SU-DHL-6 (cell line): Measurements from ENCODE around the gene RAP1GDS1.

Source experiments
- H2AFZ ChIP-seq: fragments of 200-600 bp; sonication (generic); 2 replicates; pipeline ENCODE4 v1.6.1; 2014; ENCODE audit warnings: low read depth, mild to moderate bottlenecking, moderate library complexity, mixed read lengths, antibody characterized with exemption, low read length; ENCODE audit not compliant: severe bottlenecking
- H3F3A ChIP-seq: fragments of 200-600 bp; shearing (Covaris generic); 2 replicates; pipeline ENCODE4 v1.6.0; 2016; ENCODE audit warnings: antibody characterized with exemption, mild to moderate bottlenecking; ENCODE audit not compliant: insufficient read depth
- H3K27ac ChIP-seq: fragments of 200-600 bp; sonication (generic); 2 replicates; pipeline ENCODE4 v1.5.1; 2016; ENCODE audit warnings: low read depth, mild to moderate bottlenecking, low read length, moderate library complexity, mixed read lengths
- H3K27me3 ChIP-seq: fragments of 200-600 bp; sonication (generic), shearing (Covaris generic); 2 replicates; pipeline ENCODE4 v1.6.0; 2014; ENCODE audit warnings: mild to moderate bottlenecking, low read length
- H3K36me3 ChIP-seq: fragments of 200-600 bp; sonication (generic); 2 replicates; pipeline ENCODE4 v1.6.1; 2014; ENCODE audit warnings: mild to moderate bottlenecking, low read length, mixed read lengths
- H3K4me2 ChIP-seq: fragments of 300-600, 200-600 bp; shearing (Covaris generic), sonication (generic); 2 replicates; pipeline ENCODE4 v1.6.0; 2014; ENCODE audit warnings: low read length, low read depth, mild to moderate bottlenecking; ENCODE audit not compliant: poor library complexity, severe bottlenecking
- H3K4me3 ChIP-seq: fragments of 200-600 bp; sonication (generic); 2 replicates; pipeline ENCODE4 v1.5.1; 2014; ENCODE audit warnings: antibody characterized with exemption, low read length, mild to moderate bottlenecking, mixed read lengths; ENCODE audit not compliant: insufficient read depth, poor library complexity, severe bottlenecking
- H3K79me2 ChIP-seq: fragments of 200-600 bp; sonication (generic); 2 replicates; pipeline ENCODE4 v1.6.1; 2014; ENCODE audit warnings: mild to moderate bottlenecking, low read length, moderate library complexity; ENCODE audit not compliant: insufficient read depth
- H3K9ac ChIP-seq: fragments of 200-600 bp; sonication (generic); 2 replicates; pipeline ENCODE4 v1.7.0; 2014; ENCODE audit warnings: mild to moderate bottlenecking, low read length
- H3K9me2 ChIP-seq: fragments of 200-600 bp; sonication (generic); replicated peaks from 2 replicates; pipeline ENCODE4 v1.6.1; 2014; ENCODE audit warnings: low read length; ENCODE audit not compliant: insufficient read depth
- H3K9me3 ChIP-seq: fragments of 200-600 bp; sonication (generic); 2 replicates; pipeline ENCODE4 v1.6.1; 2014; ENCODE audit warnings: low read length, mixed read lengths; ENCODE audit not compliant: insufficient read depth
- H4K20me1 ChIP-seq: fragments of 200-600 bp; sonication (generic); 2 replicates; pipeline ENCODE4 v1.6.1; 2014; ENCODE audit warnings: low read depth, mild to moderate bottlenecking, antibody characterized with exemption, low read length, moderate library complexity, mixed read lengths
- EZH2phosphoT487 ChIP-seq: fragments of 200-600 bp; sonication (generic), shearing (Covaris generic); conservative IDR thresholded peaks from 2 replicates; pipeline ENCODE4 v1.6.1; 2018; ENCODE audit warnings: mild to moderate bottlenecking, antibody characterized with exemption, low read length, moderate library complexity, mixed read lengths
- TF ChIP-seq, protein P1 (sequence below): fragments of 200-600 bp; sonication (generic); IDR thresholded peaks from one replicate; pipeline ENCODE4 v1.5.1; 2017; ENCODE audit warnings: antibody characterized with exemption, mild to moderate bottlenecking, low read length, moderate library complexity; ENCODE audit not compliant: insufficient read depth, poor library complexity, severe bottlenecking

The RAP1GDS1 gene

DNA sequence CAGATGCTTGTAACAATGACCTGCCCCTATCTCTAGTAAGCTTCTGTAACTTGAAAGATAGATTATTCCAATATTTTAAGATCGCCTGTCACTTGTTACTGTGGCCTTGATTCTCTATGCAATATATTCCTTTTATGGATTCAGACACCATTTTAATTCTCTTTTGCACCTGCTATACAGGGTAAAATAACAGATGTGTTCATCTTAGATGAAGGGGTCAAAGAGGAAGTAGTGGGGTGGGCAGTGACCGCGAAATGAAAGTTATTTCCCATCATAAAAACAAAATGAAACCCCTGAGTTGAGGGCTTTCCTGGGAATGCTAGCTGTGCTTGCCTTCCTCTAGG lies 221.3 kb downstream of the RAP1GDS1 start:
- Histone ChIP-seq H3K9me2 (no peaks in the 10 kb centered on the region), H3K79me2 (no peaks in the 10 kb centered on the region), H3K27ac (no peak overlapping the region), H3K4me2 (no peak overlapping the region), H3K9me3 (no peaks in the 10 kb centered on the region), H3K27me3 (no peaks in the 10 kb centered on the region), H3F3A (no peaks in the 10 kb centered on the region), H3K4me3 (no peak overlapping the region), H2AFZ (no peak overlapping the region), H3K36me3 (no peaks in the 10 kb centered on the region), H4K20me1 (no peaks in the 10 kb centered on the region), H3K9ac (no peak overlapping the region)
- TF ChIP-seq, protein P1, sequence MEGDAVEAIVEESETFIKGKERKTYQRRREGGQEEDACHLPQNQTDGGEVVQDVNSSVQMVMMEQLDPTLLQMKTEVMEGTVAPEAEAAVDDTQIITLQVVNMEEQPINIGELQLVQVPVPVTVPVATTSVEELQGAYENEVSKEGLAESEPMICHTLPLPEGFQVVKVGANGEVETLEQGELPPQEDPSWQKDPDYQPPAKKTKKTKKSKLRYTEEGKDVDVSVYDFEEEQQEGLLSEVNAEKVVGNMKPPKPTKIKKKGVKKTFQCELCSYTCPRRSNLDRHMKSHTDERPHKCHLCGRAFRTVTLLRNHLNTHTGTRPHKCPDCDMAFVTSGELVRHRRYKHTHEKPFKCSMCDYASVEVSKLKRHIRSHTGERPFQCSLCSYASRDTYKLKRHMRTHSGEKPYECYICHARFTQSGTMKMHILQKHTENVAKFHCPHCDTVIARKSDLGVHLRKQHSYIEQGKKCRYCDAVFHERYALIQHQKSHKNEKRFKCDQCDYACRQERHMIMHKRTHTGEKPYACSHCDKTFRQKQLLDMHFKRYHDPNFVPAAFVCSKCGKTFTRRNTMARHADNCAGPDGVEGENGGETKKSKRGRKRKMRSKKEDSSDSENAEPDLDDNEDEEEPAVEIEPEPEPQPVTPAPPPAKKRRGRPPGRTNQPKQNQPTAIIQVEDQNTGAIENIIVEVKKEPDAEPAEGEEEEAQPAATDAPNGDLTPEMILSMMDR: no peak
- no peak for TF ChIP-seq EZH2phosphoT487

DNA sequence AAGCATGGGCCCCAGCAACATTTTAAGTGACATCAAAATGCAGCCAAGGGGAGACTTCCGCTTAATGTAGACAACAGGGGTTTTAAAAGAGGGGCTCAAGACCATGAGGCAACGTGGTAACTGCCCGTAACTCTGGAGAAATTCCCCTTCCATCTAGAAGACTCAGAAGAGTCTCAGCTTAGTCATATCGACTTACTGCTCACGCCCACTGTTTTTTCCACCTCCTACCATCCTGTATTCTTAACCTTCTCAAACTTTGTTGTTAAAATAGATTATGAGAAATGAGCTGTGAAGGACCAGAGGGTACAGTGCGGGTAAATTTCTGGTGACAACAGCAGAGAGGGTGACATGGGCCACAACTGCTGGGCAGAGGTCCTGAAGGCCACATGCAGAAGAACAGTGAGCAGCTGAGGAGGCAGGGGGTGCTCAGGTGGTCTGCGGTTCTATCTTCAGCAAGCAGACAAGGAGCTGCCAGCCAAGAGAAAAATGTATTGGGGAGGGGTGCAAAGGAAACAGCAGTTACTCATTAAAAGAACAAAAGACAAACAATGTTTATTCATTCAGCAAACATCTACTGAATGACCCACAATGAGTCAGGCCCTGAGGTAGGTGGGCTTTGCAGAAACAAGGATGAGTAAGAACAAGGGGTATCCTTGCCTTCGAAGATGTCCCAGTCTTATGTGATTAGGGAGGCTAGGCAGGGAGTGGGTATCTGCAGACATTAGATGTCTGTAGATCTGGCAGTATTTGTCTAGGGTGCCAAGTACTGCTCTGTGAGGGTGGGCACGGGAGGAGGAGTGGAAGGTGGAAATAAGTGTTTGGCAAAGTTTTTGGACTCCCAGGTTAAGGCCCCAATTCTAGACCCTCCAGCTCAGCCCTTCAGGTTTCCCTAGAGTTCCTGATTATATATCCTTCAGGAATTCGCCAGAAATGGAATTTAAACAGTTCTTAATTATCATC lies 221.9 kb downstream of the RAP1GDS1 start:
- no peaks in the 10 kb centered on the region for H3K79me2 ChIP-seq
- H3K9me3 ChIP-seq: no peaks in the 10 kb centered on the region
- H3K4me2 ChIP-seq: no peak overlapping the region
- H3K9me2 ChIP-seq: no peaks in the 10 kb centered on the region
- no peak overlapping the region for H3K27ac ChIP-seq
- H4K20me1 ChIP-seq: no peaks in the 10 kb centered on the region
- H3F3A ChIP-seq: no peaks in the 10 kb centered on the region
- TF ChIP-seq, protein P1: no peak
- no peak for TF ChIP-seq EZH2phosphoT487
- H2AFZ ChIP-seq: no peak overlapping the region
- H3K4me3 ChIP-seq: no peak overlapping the region
- H3K9ac ChIP-seq: no peak overlapping the region
- H3K27me3 ChIP-seq: no peaks in the 10 kb centered on the region
- no peaks in the 10 kb centered on the region for H3K36me3 ChIP-seq

DNA sequence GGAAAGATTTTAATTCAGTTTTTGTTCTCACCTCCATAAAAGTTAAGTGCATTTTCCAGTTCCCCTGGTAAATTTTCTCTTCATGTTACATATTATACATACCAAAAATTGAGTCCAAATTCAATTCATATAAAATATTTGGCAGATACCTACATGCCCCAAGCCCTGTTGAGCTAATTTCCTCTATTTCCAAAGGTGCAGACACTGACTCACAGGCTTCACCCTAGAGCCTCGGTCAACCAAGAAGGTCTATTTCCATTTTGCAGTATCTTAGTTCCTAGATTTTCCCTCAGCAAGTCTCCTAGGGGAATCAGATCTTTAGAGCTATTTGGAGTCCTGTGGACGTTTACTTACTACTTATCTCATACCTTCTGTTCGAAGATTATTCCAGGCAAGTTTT lies 222.8 kb downstream of the RAP1GDS1 start:
- Histone ChIP-seq H3K9ac (no peak overlapping the region), H3K4me2 (no peak overlapping the region), H3K79me2 (no peaks in the 10 kb centered on the region), H3K27me3 (no peaks in the 10 kb centered on the region), H3K9me3 (no peaks in the 10 kb centered on the region), H4K20me1 (no peaks in the 10 kb centered on the region), H3K4me3 (no peak overlapping the region), H3K27ac (no peak overlapping the region), H3K9me2 (no peaks in the 10 kb centered on the region), H3K36me3 (no peaks in the 10 kb centered on the region), H3F3A (no peaks in the 10 kb centered on the region), H2AFZ (no peak overlapping the region)
- TF ChIP-seq, protein P1: no peak
- TF ChIP-seq EZH2phosphoT487: no peak
